ENCODE results near the gene GRIN2A.
"Not testable (repeated sequence)": the region's sequence is repeated elsewhere in the genome, so short reads cannot be mapped to it uniquely, and the experiment has no call there.

GRIN2A gene

GRCh38 chr16:9911989-9912388 lies 270.2 kb downstream of the GRIN2A start:
- DNase-seq (ENCODE audit: low spot score) = no peak

- DNase-seq (ENCODE audit: low spot score) = no peak
Measured at GRCh38 chr16:9911231-9911630, 271.0 kb downstream of the GRIN2A start.

- DNase-seq (ENCODE audit: low spot score) = no peak
Measured at GRCh38 chr16:9909072-9909825, 273.0 kb downstream of the GRIN2A start.

- DNase-seq (ENCODE audit: low spot score) = no peak
Measured at GRCh38 chr16:9908613-9909012, 273.6 kb downstream of the GRIN2A start.

GRCh38 chr16:9907752-9908151 lies 274.5 kb downstream of the GRIN2A start:
- no peak for DNase-seq (ENCODE audit: low spot score)

- DNase-seq (ENCODE audit: low spot score) = no peak
Measured at GRCh38 chr16:9906218-9906617, 276.0 kb downstream of the GRIN2A start.

- no peak for DNase-seq (ENCODE audit: low spot score)
Measured at GRCh38 chr16:9904526-9904925, 277.7 kb downstream of the GRIN2A start.

- no peak for DNase-seq (ENCODE audit: low spot score)
Measured at GRCh38 chr16:9900576-9900975, 281.7 kb downstream of the GRIN2A start.

- no peak for DNase-seq (ENCODE audit: low spot score)
Measured at GRCh38 chr16:9898555-9898954, 283.7 kb downstream of the GRIN2A start.

- no peak for DNase-seq (ENCODE audit: low spot score)
Measured at GRCh38 chr16:9898124-9898523, 284.1 kb downstream of the GRIN2A start.

- no peak for DNase-seq (ENCODE audit: low spot score)
Measured at GRCh38 chr16:9895817-9896216, 286.4 kb downstream of the GRIN2A start.

- DNase-seq (ENCODE audit: low spot score) = no peak
Measured at GRCh38 chr16:9885876-9886275, 296.4 kb downstream of the GRIN2A start.

- DNase-seq (ENCODE audit: low spot score) = no peak
Measured at GRCh38 chr16:9885467-9885866, 296.8 kb downstream of the GRIN2A start.

- not testable (repeated sequence) for DNase-seq (ENCODE audit: low spot score)
Measured at GRCh38 chr16:9875981-9876380, 306.2 kb downstream of the GRIN2A start.

GRCh38 chr16:9874219-9874618 lies 308.0 kb downstream of the GRIN2A start:
- DNase-seq (ENCODE audit: low spot score) = no peak

- DNase-seq (ENCODE audit: low spot score) = no peak
Measured at GRCh38 chr16:9870962-9871361, 311.3 kb downstream of the GRIN2A start.

- DNase-seq (ENCODE audit: low spot score) = no peak
Measured at GRCh38 chr16:9869776-9870175, 312.5 kb downstream of the GRIN2A start.

- no peak for DNase-seq (ENCODE audit: low spot score)
Measured at GRCh38 chr16:9868606-9869149, 313.6 kb downstream of the GRIN2A start.

- DNase-seq (ENCODE audit: low spot score) = no peak
Measured at GRCh38 chr16:9867176-9867575, 315.1 kb downstream of the GRIN2A start.

GRCh38 chr16:9864461-9864860 lies 317.8 kb downstream of the GRIN2A start:
- no peak for DNase-seq (ENCODE audit: low spot score)

- DNase-seq (ENCODE audit: low spot score) = no peak
Measured at GRCh38 chr16:9862327-9862726, 319.9 kb downstream of the GRIN2A start.

GRCh38 chr16:9860876-9861275 lies 321.4 kb downstream of the GRIN2A start:
- DNase-seq (ENCODE audit: low spot score) = no peak

- DNase-seq (ENCODE audit: low spot score) = no peak
Measured at GRCh38 chr16:9859701-9860327, 322.4 kb downstream of the GRIN2A start.

- no peak for DNase-seq (ENCODE audit: low spot score)
Measured at GRCh38 chr16:9854675-9855074, 327.6 kb downstream of the GRIN2A start.

All from LoVo (cell line).